ENCODE measurements around the gene WBP2NL.

The WBP2NL gene

GRCh38 chr22:42064629-42065028 is 66.0 kb downstream of the WBP2NL start:
- DNase-seq (ENCODE audit: low read depth), result no peak
- no peak overlapping the region for H3K4me3 ChIP-seq (ENCODE audit: low read depth, low read length)
- no peak for TF ChIP-seq CTCF (conservative IDR thresholded peaks at IDR 0.05; ENCODE audit: low read depth, low read length)

GRCh38 chr22:42065438-42066125 is 67.0 kb downstream of the WBP2NL start:
- TF ChIP-seq CTCF (conservative IDR thresholded peaks at IDR 0.05; ENCODE audit: low read depth, low read length), result no peak
- DNase-seq (ENCODE audit: low read depth), result no peak
- no peak overlapping the region for H3K4me3 ChIP-seq (ENCODE audit: low read depth, low read length)

GRCh38 chr22:42066126-42066761 is 67.7 kb downstream of the WBP2NL start:
- no peak for TF ChIP-seq CTCF (conservative IDR thresholded peaks at IDR 0.05; ENCODE audit: low read depth, low read length)
- no peak overlapping the region for H3K4me3 ChIP-seq (ENCODE audit: low read depth, low read length)
- DNase-seq (ENCODE audit: low read depth), result no peak

GRCh38 chr22:42066937-42067336 is 68.3 kb downstream of the WBP2NL start:
- no peak for DNase-seq (ENCODE audit: low read depth)
- H3K4me3 ChIP-seq (ENCODE audit: low read depth, low read length), result no peak overlapping the region
- TF ChIP-seq CTCF (conservative IDR thresholded peaks at IDR 0.05; ENCODE audit: low read depth, low read length), result no peak

GRCh38 chr22:42067671-42068251 is 69.2 kb downstream of the WBP2NL start:
- H3K4me3 ChIP-seq (ENCODE audit: low read depth, low read length), result no peak overlapping the region
- TF ChIP-seq CTCF (conservative IDR thresholded peaks at IDR 0.05; ENCODE audit: low read depth, low read length), result no peak
- DNase-seq (ENCODE audit: low read depth), result no peak

- no peak for TF ChIP-seq CTCF (conservative IDR thresholded peaks at IDR 0.05; ENCODE audit: low read depth, low read length)
- H3K4me3 ChIP-seq (ENCODE audit: low read depth, low read length), result no peak overlapping the region
- no peak for DNase-seq (ENCODE audit: low read depth)
These were observed 69.7 kb downstream of the WBP2NL start for GRCh38 chr22:42068291-42068690.
